Ishikawa (cell line): ENCODE results near the gene NECTIN2.

Source experiments
- CEBPB ChIP-seq: IDR thresholded peaks from 2 replicates; pipeline ENCODE4 v1.6.1; 2012
- CREB1 ChIP-seq: IDR thresholded peaks from 2 replicates; pipeline ENCODE4 v1.6.1; 2012; ENCODE audit warnings: low read depth
- EGR1 ChIP-seq: IDR thresholded peaks from 2 replicates; pipeline ENCODE4 v1.6.1; 2012
- EP300 ChIP-seq: IDR thresholded peaks from 2 replicates; pipeline ENCODE4 v1.6.1; 2012; ENCODE audit warnings: borderline replicate concordance
- FOXM1 ChIP-seq: IDR thresholded peaks from 2 replicates; pipeline ENCODE4 v1.6.1; 2012; ENCODE audit warnings: low read depth, borderline replicate concordance
- NFIC ChIP-seq: IDR thresholded peaks from 2 replicates; pipeline ENCODE4 v1.6.1; 2012
- RAD21 ChIP-seq: IDR thresholded peaks from 2 replicates; pipeline ENCODE4 v1.6.1; 2012; ENCODE audit warnings: low read depth
- TAF1 ChIP-seq: IDR thresholded peaks from 2 replicates; pipeline ENCODE4 v1.6.1; 2012; ENCODE audit warnings: low read depth, mild to moderate bottlenecking
- TCF12 ChIP-seq: IDR thresholded peaks from 2 replicates; pipeline ENCODE4 v1.6.1; 2012; ENCODE audit warnings: low read depth
- TEAD4 ChIP-seq: IDR thresholded peaks from 2 replicates; pipeline ENCODE4 v1.6.1; 2012
- YY1 ChIP-seq: IDR thresholded peaks from 2 replicates; pipeline ENCODE4 v1.6.1; 2012; ENCODE audit warnings: low read depth
- ZBTB7A ChIP-seq: IDR thresholded peaks from 2 replicates; pipeline ENCODE4 v1.6.1; 2012; ENCODE audit warnings: low read depth
- TF ChIP-seq, protein P1 (sequence below): IDR thresholded peaks from 2 replicates; pipeline ENCODE4 v1.6.1; 2012
- TF ChIP-seq, protein P2 (sequence below): IDR thresholded peaks from 2 replicates; pipeline ENCODE4 v1.6.1; 2012; ENCODE audit warnings: low read depth, mild to moderate bottlenecking
- TF ChIP-seq, protein P3 (sequence below): IDR thresholded peaks from 2 replicates; pipeline ENCODE4 v1.6.1; 2012

NECTIN2 gene

DNA sequence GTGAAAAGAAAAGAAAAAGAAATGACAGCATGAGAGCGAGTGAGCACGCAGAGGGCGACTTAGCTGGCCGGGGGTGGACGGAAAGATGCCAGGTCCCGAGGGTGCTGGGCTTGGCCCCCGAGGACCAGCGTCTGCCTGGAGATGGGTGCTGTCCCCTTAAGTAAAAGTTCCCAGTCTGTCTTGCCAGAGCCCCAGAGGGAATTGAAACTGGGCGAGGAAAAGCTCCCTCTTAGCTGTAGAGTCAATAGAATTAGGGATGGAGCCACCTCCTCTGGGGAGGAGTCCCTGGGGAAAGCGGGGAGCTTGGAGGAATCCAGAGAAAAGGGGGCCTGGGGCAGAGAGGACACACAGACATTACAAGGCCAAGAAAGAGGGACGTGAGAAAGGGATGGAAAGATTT lies 23.9 kb upstream of the NECTIN2 start:
- TF ChIP-seq, protein P1, sequence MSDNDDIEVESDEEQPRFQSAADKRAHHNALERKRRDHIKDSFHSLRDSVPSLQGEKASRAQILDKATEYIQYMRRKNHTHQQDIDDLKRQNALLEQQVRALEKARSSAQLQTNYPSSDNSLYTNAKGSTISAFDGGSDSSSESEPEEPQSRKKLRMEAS, result no peak
- TF ChIP-seq RAD21 (no peak), FOXM1 (no peak), NFIC (no peak), TEAD4 (no peak), CREB1 (no peak), EGR1 (no peak), CEBPB (no peak), EP300 (no peak), YY1 (no peak), TAF1 (no peak), TCF12 (no peak), ZBTB7A (no peak)
- TF ChIP-seq, protein P2, sequence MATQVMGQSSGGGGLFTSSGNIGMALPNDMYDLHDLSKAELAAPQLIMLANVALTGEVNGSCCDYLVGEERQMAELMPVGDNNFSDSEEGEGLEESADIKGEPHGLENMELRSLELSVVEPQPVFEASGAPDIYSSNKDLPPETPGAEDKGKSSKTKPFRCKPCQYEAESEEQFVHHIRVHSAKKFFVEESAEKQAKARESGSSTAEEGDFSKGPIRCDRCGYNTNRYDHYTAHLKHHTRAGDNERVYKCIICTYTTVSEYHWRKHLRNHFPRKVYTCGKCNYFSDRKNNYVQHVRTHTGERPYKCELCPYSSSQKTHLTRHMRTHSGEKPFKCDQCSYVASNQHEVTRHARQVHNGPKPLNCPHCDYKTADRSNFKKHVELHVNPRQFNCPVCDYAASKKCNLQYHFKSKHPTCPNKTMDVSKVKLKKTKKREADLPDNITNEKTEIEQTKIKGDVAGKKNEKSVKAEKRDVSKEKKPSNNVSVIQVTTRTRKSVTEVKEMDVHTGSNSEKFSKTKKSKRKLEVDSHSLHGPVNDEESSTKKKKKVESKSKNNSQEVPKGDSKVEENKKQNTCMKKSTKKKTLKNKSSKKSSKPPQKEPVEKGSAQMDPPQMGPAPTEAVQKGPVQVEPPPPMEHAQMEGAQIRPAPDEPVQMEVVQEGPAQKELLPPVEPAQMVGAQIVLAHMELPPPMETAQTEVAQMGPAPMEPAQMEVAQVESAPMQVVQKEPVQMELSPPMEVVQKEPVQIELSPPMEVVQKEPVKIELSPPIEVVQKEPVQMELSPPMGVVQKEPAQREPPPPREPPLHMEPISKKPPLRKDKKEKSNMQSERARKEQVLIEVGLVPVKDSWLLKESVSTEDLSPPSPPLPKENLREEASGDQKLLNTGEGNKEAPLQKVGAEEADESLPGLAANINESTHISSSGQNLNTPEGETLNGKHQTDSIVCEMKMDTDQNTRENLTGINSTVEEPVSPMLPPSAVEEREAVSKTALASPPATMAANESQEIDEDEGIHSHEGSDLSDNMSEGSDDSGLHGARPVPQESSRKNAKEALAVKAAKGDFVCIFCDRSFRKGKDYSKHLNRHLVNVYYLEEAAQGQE, result no peak
- TF ChIP-seq, protein P3, sequence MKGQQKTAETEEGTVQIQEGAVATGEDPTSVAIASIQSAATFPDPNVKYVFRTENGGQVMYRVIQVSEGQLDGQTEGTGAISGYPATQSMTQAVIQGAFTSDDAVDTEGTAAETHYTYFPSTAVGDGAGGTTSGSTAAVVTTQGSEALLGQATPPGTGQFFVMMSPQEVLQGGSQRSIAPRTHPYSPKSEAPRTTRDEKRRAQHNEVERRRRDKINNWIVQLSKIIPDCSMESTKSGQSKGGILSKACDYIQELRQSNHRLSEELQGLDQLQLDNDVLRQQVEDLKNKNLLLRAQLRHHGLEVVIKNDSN, result no peak

DNA sequence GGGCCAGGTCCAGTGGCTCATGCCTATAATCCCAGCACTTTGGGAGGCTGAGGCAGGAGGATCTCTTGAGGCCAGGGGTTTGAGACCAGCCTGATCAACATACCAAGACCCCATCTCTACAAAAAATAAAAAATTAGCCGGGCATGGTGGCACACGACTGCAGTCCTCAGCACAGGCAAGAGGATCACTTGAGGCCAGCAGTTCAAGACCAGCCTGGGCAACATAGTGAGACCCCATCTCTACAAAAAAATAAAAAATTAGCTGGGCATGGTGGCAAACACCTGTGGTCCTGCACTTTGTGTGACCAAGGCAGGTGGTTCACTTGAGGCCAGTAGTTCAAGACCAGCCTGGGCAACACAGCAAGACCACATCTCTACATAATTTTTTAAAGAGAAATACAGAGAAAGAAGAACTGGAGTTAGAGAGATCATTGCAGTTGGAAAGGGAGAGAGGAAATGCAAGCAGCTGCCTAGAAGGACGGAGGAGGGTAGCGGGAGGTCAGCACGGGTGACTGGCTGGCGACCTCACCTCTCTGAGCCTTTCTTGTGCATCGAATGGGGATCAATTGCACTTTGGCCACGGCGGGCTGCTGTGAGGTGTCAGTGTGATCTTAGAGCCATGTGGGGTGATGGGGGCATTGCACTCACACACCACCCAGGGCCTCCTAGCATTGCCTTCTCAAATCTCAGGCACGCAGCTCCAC lies 23.3 kb upstream of the NECTIN2 start:
- TF ChIP-seq, protein P1, result no peak
- no peak for TF ChIP-seq EGR1
- no peak for TF ChIP-seq ZBTB7A
- no peak for TF ChIP-seq TAF1
- TF ChIP-seq TCF12, result no peak
- no peak for TF ChIP-seq YY1
- TF ChIP-seq RAD21, result no peak
- no peak for TF ChIP-seq FOXM1
- no peak for TF ChIP-seq EP300
- no peak for TF ChIP-seq CREB1
- TF ChIP-seq, protein P2, result no peak
- no peak for TF ChIP-seq TEAD4
- no peak for TF ChIP-seq NFIC
- TF ChIP-seq, protein P3, result no peak

DNA sequence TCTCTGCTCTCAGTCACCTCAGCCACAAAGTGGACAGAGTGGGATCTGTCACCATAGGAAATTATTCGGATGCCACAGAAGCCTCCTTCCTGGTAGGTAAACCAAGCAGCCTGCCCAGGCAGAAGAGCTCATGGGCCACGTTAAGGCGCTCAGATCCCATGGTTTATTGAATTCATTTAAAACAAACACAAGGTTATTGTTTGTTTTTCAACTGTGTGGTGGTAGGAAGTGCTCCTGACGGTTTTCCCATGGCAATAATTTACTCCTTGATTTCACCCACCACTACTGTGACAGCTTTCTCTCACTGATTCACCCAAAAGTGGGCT lies 22.8 kb upstream of the NECTIN2 start:
- TF ChIP-seq CREB1, result no peak
- no peak for TF ChIP-seq RAD21
- TF ChIP-seq EP300, result no peak
- no peak for TF ChIP-seq CEBPB
- TF ChIP-seq ZBTB7A, result no peak
- TF ChIP-seq, protein P3, result no peak
- TF ChIP-seq, protein P1, result no peak
- TF ChIP-seq, protein P2, result no peak
- no peak for TF ChIP-seq TAF1
- no peak for TF ChIP-seq EGR1
- TF ChIP-seq FOXM1, result no peak
- no peak for TF ChIP-seq TEAD4
- TF ChIP-seq TCF12, result no peak
- no peak for TF ChIP-seq YY1
- no peak for TF ChIP-seq NFIC

DNA sequence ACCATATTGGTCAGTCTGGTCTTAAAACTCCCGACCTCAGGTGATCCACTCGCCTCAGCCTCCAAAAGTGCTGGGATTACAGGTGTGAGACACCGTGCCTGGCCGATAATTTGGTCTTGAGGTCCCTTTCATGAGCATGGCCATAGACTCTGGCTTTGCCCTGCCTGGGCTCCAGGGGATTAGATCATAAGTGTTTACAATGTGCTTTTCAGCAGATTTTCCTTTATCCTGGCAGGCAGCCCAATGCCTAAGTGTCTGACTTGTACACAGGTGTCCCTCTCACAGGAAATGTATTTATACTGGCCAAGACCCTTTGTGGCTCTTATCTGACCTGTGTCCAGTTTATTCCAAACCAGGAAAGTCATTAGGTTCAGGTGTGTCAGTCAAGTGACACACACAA lies 21.3 kb upstream of the NECTIN2 start:
- TF ChIP-seq NFIC, result no peak
- no peak for TF ChIP-seq TEAD4
